Progenitor cell of endocrine pancreas (in vitro differentiated cells): ENCODE results near the gene PARVA. TPM values are rescaled to one million over a fixed set of nuclear protein-coding genes. Genes with fewer than 3 reads are reported as not detected.

Experiments used
- DNase-seq: peaks from one replicate; pipeline ENCODE4 v3.0.0; 2021; ENCODE audit warnings: low spot score; ENCODE audit not compliant: unreplicated experiment
- H3K27ac Mint-ChIP-seq: 2 replicates; pipeline ENCODE4 v1.8.0; 2021; ENCODE audit warnings: mild to moderate bottlenecking, moderate library complexity, mixed read lengths
- H3K27me3 Mint-ChIP-seq: 2 replicates; pipeline ENCODE4 v1.8.0; 2021; ENCODE audit warnings: mixed read lengths
- H3K36me3 Mint-ChIP-seq: 2 replicates; pipeline ENCODE4 v1.8.0; 2022; ENCODE audit warnings: mixed read lengths; ENCODE audit not compliant: insufficient read depth
- H3K4me1 Mint-ChIP-seq: 2 replicates; pipeline ENCODE4 v1.8.0; 2021; ENCODE audit warnings: low read depth, mixed read lengths
- H3K4me3 Mint-ChIP-seq: 2 replicates; pipeline ENCODE4 v1.8.0; 2021; ENCODE audit warnings: low read depth, mild to moderate bottlenecking, moderate library complexity, mixed read lengths
- H3K9me3 Mint-ChIP-seq: 2 replicates; pipeline ENCODE4 v1.8.0; 2021; ENCODE audit warnings: low read depth, mixed read lengths
- total RNA-seq: library from RNA; stranded (reverse); gene quantifications from 2 replicates; pipeline ENCODE4 v1.2.1, GENCODE V29; 2021
- TF ChIP-seq, protein P1 (sequence below): fragments of 200-600 bp; sonication (generic); IDR thresholded peaks from one replicate; pipeline ENCODE4 v1.5.0; 2021; ENCODE audit warnings: antibody characterized with exemption, mild to moderate bottlenecking; ENCODE audit not compliant: unreplicated experiment

PARVA gene
- total RNA-seq, 1 donor from 2014 or later, result 49.3 TPM

DNA sequence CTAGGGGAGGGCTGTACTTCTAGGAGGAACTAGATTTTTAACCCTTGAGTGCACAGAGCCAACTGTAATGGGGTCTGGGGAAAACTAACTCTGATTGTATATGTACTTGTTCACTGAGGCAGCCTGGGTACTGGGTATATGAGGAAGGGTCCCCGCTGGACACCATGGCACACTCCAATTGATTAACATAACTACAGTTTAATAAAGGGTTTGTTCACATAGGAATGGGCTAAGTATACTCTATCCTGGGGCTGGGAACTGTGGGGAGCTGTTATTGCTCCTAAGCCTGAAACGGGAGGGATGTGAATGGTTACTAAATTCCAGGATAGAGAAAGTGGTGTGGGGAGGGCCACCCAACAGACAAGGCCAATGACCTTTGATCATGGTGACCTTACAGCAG, 67.6 kb downstream of the PARVA start:
- H3K36me3 Mint-ChIP-seq, result no peaks in the 10 kb centered on the region
- H3K27me3 Mint-ChIP-seq, result no peaks in the 10 kb centered on the region
- H3K4me1 Mint-ChIP-seq, result no peaks in the 10 kb centered on the region
- TF ChIP-seq, protein P1, sequence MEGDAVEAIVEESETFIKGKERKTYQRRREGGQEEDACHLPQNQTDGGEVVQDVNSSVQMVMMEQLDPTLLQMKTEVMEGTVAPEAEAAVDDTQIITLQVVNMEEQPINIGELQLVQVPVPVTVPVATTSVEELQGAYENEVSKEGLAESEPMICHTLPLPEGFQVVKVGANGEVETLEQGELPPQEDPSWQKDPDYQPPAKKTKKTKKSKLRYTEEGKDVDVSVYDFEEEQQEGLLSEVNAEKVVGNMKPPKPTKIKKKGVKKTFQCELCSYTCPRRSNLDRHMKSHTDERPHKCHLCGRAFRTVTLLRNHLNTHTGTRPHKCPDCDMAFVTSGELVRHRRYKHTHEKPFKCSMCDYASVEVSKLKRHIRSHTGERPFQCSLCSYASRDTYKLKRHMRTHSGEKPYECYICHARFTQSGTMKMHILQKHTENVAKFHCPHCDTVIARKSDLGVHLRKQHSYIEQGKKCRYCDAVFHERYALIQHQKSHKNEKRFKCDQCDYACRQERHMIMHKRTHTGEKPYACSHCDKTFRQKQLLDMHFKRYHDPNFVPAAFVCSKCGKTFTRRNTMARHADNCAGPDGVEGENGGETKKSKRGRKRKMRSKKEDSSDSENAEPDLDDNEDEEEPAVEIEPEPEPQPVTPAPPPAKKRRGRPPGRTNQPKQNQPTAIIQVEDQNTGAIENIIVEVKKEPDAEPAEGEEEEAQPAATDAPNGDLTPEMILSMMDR, result no peak
- no peak overlapping the region for H3K4me3 Mint-ChIP-seq
- H3K27ac Mint-ChIP-seq, result no peak overlapping the region
- no peak for DNase-seq
- H3K9me3 Mint-ChIP-seq, result peaks cover 1% of the 10 kb centered on the region

DNA sequence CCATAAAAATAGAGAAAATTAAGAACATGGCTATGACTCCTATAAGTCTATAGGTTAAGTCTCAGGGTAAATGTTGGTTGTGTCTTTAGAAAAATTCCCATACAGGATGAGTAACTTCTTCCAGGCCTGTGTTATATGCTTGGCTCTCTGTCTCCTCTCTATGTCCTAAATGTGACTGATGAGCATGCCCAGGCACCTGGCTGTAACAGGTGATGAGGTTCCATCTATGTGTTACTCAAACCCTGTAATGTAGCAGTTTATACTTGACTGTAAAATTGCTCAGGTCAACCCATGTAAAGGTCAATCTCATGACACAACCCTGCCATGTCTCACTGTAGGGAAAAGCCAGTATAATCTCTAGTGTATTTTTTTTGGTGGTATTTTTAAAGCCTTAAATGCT, 69.5 kb downstream of the PARVA start:
- Mint-ChIP-seq H3K9me3 (no peaks in the 10 kb centered on the region), H3K27ac (no peak overlapping the region), H3K4me3 (no peak overlapping the region), H3K27me3 (no peaks in the 10 kb centered on the region), H3K36me3 (no peaks in the 10 kb centered on the region), H3K4me1 (no peaks in the 10 kb centered on the region)
- TF ChIP-seq, protein P1, result no peak
- no peak for DNase-seq

GRCh38 chr11:12448131-12448939, 71.0 kb downstream of the PARVA start:
- H3K9me3 Mint-ChIP-seq, result no peaks in the 10 kb centered on the region
- H3K4me3 Mint-ChIP-seq, result no peak overlapping the region
- no peaks in the 10 kb centered on the region for H3K36me3 Mint-ChIP-seq
- H3K4me1 Mint-ChIP-seq, result peaks cover 1% of the 10 kb centered on the region
- DNase-seq, result no peak
- H3K27me3 Mint-ChIP-seq, result no peaks in the 10 kb centered on the region
- no peak overlapping the region for H3K27ac Mint-ChIP-seq
- TF ChIP-seq, protein P1, result no peak

DNA sequence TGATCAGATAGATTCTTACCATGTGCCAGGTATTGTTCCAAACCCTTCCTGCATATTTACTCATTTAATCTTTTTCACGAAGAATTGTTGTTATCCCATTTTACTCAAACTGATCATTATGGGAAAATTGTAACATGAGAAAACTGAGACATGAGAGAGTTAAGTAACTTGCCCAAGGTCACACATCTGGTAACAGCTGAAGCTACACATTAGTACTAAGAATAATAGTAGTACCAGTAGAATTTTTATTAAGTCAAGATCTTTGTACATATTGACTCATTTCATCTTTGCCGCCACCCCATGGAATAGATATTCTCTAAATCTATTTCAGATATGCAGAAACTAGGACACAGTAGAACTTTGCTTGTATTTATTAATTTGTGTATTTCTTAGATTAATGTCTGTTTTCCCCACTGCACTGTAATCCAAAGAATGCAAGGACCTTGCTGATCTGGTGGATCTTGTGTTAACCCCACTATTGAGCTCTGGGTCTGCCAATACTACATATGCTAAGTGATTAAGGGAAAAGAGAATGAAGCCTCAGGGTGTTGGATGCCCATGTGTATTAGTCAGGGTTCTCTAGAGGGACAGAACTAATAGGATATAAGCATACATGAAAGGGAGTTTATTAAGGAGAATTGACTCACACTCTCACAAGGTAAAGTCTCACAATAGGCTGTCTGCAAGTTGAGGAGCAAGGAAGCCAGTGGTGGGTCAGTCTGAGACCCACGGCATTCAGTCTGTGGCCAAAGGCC, 72.8 kb downstream of the PARVA start:
- H3K36me3 Mint-ChIP-seq, result no peaks in the 10 kb centered on the region
- H3K4me3 Mint-ChIP-seq, result no peak overlapping the region
- no peaks in the 10 kb centered on the region for H3K9me3 Mint-ChIP-seq
- H3K27ac Mint-ChIP-seq, result no peak overlapping the region
- no peaks in the 10 kb centered on the region for H3K27me3 Mint-ChIP-seq
- TF ChIP-seq, protein P1, result no peak
- DNase-seq, result no peak
- H3K4me1 Mint-ChIP-seq, result peaks cover 3% of the 10 kb centered on the region

DNA sequence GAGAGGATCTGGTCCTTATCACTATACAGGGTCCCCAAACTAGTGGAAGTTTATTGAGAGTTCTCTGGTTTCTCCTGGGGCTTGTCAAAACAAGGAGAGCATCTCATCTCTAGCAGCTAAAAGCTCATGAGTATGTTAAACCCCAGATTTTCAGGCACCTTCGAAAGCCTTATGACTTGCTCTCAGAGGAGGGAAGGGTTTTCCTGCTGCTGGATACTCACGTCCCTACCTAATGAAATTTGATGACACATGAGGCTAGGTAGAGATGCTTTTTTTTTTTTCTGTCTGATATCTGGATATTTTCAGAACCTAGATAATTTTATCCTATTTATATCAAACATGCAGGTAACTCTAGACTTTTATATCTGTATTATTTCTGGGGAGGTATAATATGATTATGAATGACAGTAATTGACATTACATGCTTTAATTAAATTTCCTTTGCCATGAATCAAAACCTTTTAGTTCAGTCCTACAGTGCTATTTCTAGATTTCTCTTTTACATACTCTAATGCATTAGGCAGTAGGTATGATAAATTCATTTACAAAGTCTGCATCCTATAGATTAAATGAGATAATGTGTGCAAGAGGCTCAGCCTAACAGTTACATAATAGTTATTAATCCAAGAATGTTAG, 73.9 kb downstream of the PARVA start:
- H3K9me3 Mint-ChIP-seq, result no peaks in the 10 kb centered on the region
- no peaks in the 10 kb centered on the region for H3K27me3 Mint-ChIP-seq
- no peak overlapping the region for H3K27ac Mint-ChIP-seq
- no peaks in the 10 kb centered on the region for H3K36me3 Mint-ChIP-seq
- H3K4me3 Mint-ChIP-seq, result no peak overlapping the region
- TF ChIP-seq, protein P1, result no peak
- no peak for DNase-seq
- H3K4me1 Mint-ChIP-seq, result peaks cover 3% of the 10 kb centered on the region
